Measurements from ENCODE around the gene TNFRSF25. TPM values are rescaled to one million over a fixed set of nuclear protein-coding genes. Genes with fewer than 3 reads are reported as not detected.

The TNFRSF25 gene
- polyA plus RNA-seq, 1 donor from 2014 or later: 52.2 TPM

- H3K9ac ChIP-seq (ENCODE audit: low read length): no peak overlapping the region
- TF ChIP-seq TAF1 (IDR thresholded peaks at IDR 0.05; ENCODE audit: low read depth): no peak
- TF ChIP-seq SMC3 (conservative IDR thresholded peaks at IDR 0.05; ENCODE audit: poor library complexity): no peak
- no peak for TF ChIP-seq MXI1 (conservative IDR thresholded peaks at IDR 0.05; ENCODE audit: poor library complexity, severe bottlenecking)
- TF ChIP-seq RAD21 (conservative IDR thresholded peaks at IDR 0.05): no peak
- no peak for TF ChIP-seq CTCF (IDR thresholded peaks at IDR 0.05; ENCODE audit: poor library complexity, severe bottlenecking)
- no peak for TF ChIP-seq POLR2AphosphoS5 (IDR thresholded peaks at IDR 0.05)
- TF ChIP-seq REST (IDR thresholded peaks at IDR 0.05; ENCODE audit: borderline replicate concordance): no peak
- H2AFZ ChIP-seq (ENCODE audit: low read depth, low read length): no peak overlapping the region
- no peak overlapping the region for H3K4me3 ChIP-seq (ENCODE audit: low read length)
- H3K27me3 ChIP-seq (ENCODE audit: insufficient read depth, low read depth, low read length): peaks cover 13% of the 10 kb centered on the region
- H4K20me1 ChIP-seq (ENCODE audit: insufficient read depth): no peaks in the 10 kb centered on the region
- no peaks in the 10 kb centered on the region for H3K36me3 ChIP-seq (ENCODE audit: insufficient read depth, low read length)
- no peak overlapping the region for H3K4me2 ChIP-seq (ENCODE audit: low read length)
- H3K9me2 ChIP-seq (ENCODE audit: insufficient read depth, low read length): no peaks in the 10 kb centered on the region
- no peaks in the 10 kb centered on the region for H3K79me2 ChIP-seq (replicated peaks; ENCODE audit: insufficient read depth, low read length)
- no peaks in the 10 kb centered on the region for H3K9me3 ChIP-seq (ENCODE audit: low read length)
- H3K27ac ChIP-seq (ENCODE audit: low read length): no peak overlapping the region
- H3F3A ChIP-seq (ENCODE audit: insufficient read depth, low read length, poor library complexity, severe bottlenecking): no peaks in the 10 kb centered on the region
Measured at GRCh38 chr1:6487804-6488484, 22.0 kb upstream of the TNFRSF25 start.

GRCh38 chr1:6486433-6487011, 20.5 kb upstream of the TNFRSF25 start:
- TF ChIP-seq TAF1 (IDR thresholded peaks at IDR 0.05; ENCODE audit: low read depth): no peak
- no peak for TF ChIP-seq POLR2AphosphoS5 (IDR thresholded peaks at IDR 0.05)
- no peak for TF ChIP-seq EP300 (conservative IDR thresholded peaks at IDR 0.05; ENCODE audit: poor library complexity, severe bottlenecking)
- no peak for TF ChIP-seq MXI1 (conservative IDR thresholded peaks at IDR 0.05; ENCODE audit: poor library complexity, severe bottlenecking)
- peak; percentile 69 for TF ChIP-seq SMC3 (conservative IDR thresholded peaks at IDR 0.05; ENCODE audit: poor library complexity)
- peak; percentile 57 for TF ChIP-seq RAD21 (conservative IDR thresholded peaks at IDR 0.05)
- peak; percentile 79 for TF ChIP-seq CTCF (IDR thresholded peaks at IDR 0.05; ENCODE audit: poor library complexity, severe bottlenecking)
- TF ChIP-seq EZH2 (IDR thresholded peaks at IDR 0.05; ENCODE audit: borderline replicate concordance, insufficient read depth, low read length, poor library complexity, severe bottlenecking): no peak
- TF ChIP-seq REST (IDR thresholded peaks at IDR 0.05; ENCODE audit: borderline replicate concordance): no peak
- Histone ChIP-seq H3K79me2 (replicated peaks; ENCODE audit: insufficient read depth, low read length) (no peaks in the 10 kb centered on the region), H3K4me3 (ENCODE audit: low read length) (no peak overlapping the region), H3K4me2 (ENCODE audit: low read length) (no peak overlapping the region), H3F3A (ENCODE audit: insufficient read depth, low read length, poor library complexity, severe bottlenecking) (no peaks in the 10 kb centered on the region), H3K9me3 (ENCODE audit: low read length) (no peaks in the 10 kb centered on the region), H3K9ac (ENCODE audit: low read length) (no peak overlapping the region), H3K27ac (ENCODE audit: low read length) (no peak overlapping the region), H3K27me3 (ENCODE audit: insufficient read depth, low read depth, low read length) (peaks cover 13% of the 10 kb centered on the region), H3K36me3 (ENCODE audit: insufficient read depth, low read length) (no peaks in the 10 kb centered on the region), H3K9me2 (ENCODE audit: insufficient read depth, low read length) (no peaks in the 10 kb centered on the region), H2AFZ (ENCODE audit: low read depth, low read length) (no peak overlapping the region), H4K20me1 (ENCODE audit: insufficient read depth) (no peaks in the 10 kb centered on the region)
